GM21447 (cell line): ENCODE measurements around the gene KCNK16.

Experiments used
- ATAC-seq: cut with Tn5 transposase; IDR thresholded peaks from one replicate; pipeline ENCODE4 v1.9.1; 2021; ENCODE audit not compliant: unreplicated experiment

The KCNK16 gene

GRCh38 chr6:39322306-39322850 is at the start of gene KCNK16:
KCNK16 (minus strand) TSS chr6:39322702; CDS start chr6:39322540, 162 bp downstream.
- no peak for ATAC-seq

DNA sequence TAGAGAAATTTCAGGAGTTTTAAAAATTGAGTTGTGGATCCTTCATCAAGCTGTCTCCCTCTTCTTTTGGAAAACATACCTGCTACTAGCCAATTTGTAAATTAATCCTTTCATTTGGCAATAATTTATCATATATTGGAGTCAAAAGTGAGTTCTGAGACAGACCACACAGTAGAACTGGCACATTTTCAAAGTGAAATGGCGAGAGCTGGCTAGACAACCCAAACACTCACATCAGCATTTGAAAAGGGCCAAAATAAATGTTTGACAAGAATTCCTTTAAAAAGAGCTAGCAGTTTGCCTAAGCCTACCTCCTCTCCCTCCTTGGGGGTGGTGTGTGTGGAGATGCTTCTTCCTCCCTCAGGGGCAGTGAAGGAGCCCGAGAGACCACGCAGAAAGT is 47.9 kb upstream of the KCNK16 start:
- no peak for ATAC-seq

GRCh38 chr6:39369987-39370386 is 47.5 kb upstream of the KCNK16 start:
- ATAC-seq, result no peak

GRCh38 chr6:39367700-39368099 is 45.2 kb upstream of the KCNK16 start:
- ATAC-seq, result no peak

- ATAC-seq, result no peak
Measured at GRCh38 chr6:39366931-39367618, 44.6 kb upstream of the KCNK16 start.

- no peak for ATAC-seq
Measured at GRCh38 chr6:39365281-39366074, 43.0 kb upstream of the KCNK16 start.

DNA sequence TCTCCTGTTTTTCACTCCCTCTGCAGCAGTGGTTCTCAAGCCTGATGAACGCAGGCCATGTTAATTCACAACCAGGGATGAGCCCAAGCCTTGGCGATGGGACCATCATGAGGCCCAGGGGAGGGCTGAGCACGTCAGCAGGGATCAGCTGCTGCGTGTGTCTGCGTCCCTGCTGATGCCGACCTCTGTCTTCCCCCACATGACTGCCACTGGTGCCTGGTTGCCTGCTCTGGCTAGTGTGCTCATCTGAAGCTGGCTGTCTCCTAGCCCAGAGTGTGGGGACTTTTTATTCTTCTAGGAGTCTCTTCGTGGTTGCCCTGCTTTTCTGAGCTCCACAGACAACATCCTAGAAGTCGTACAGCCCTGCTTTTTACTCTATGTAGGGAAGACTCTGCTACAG is 40.8 kb upstream of the KCNK16 start:
- ATAC-seq, result no peak

GRCh38 chr6:39362487-39362865 is 40.0 kb upstream of the KCNK16 start:
- ATAC-seq, result no peak

DNA sequence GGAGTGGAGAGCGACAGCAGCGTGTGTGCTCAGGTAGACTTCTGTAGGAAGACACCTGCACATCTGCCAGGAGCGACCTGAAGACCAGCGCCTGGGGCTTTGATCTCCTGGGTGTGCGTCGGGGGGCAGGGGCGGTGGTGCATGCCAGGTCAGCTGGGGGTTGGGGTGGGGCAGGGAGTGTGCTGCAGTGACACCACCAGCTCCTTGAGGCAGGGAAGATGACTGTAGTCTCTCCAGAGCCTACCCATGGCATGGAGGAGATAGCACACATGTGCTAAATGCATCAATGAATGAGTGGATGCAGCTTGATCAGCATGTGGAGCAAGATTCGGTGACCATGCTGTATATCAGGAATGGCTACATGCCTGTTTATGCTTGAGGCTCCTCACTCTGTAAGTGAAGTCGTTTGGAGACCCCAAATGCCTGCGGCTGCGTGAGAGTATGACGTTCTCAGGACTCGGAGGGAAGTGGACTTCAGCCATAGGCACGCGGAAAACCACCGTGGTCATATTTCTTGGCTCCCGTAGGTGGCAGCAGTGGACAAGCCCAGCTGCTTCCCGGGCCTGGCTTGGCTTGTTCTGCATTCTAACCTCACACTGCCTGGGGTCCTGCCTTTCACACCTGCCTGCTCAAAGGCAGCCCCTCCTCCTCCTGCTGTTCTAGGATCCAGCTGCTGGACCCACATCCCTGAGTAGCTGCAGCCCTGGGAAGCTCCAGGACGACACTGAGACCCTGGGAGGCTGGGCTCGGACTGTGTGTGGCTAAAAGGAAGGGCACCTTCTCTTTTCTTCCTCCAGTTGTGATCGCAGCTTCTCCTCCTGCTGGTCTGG is 39.4 kb upstream of the KCNK16 start:
- ATAC-seq, result no peak

DNA sequence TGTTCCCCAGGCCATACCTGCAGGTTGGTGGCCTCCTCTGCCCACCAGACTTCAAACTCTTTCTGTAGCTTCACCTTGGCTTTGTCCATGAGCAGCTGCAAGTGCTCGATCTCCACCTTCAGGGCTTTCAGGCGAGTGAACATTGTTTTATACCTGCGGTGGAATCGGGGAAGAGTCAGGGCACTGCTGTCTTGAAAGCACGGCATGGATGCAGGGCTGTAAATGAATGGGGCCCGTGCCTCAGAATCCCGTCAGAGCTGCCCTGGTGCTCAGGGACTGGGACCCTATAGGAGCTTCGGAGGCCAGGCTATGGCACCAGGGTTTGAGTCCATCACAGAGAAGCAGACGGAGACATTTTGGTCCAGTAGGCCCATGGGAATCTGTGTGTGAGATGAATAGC is 37.9 kb upstream of the KCNK16 start:
- ATAC-seq, result no peak

- no peak for ATAC-seq
Measured at GRCh38 chr6:39357998-39358686, 35.6 kb upstream of the KCNK16 start.

DNA sequence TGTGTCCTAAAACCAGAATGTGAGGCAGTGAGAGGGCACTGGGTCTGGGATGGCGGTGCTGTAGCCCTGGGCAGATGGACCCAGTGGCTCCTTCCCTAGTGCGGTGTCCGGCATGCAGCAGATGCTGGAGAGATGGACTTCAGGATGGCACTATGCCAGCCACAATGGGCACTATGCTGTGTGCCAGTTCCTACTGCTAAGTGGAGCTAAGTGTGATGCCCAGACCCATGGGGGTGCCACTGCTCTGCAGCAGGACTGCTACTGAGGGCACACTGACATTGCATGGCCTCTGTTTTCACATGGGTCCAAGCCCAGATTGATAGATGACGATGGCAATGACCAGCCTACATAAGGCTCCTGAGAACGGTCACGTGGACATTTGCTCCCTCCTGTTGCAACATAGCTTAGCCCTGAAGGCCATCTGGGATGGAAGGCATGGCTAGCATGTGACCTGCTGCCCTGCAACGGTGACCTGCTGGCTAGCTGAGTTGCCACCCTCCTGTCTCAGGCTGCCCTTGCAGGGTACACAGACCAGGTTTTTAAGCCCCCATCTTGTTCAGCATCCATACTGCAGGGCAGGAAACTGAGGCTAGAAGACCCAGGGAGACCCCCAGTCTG is 31.3 kb upstream of the KCNK16 start:
- no peak for ATAC-seq

DNA sequence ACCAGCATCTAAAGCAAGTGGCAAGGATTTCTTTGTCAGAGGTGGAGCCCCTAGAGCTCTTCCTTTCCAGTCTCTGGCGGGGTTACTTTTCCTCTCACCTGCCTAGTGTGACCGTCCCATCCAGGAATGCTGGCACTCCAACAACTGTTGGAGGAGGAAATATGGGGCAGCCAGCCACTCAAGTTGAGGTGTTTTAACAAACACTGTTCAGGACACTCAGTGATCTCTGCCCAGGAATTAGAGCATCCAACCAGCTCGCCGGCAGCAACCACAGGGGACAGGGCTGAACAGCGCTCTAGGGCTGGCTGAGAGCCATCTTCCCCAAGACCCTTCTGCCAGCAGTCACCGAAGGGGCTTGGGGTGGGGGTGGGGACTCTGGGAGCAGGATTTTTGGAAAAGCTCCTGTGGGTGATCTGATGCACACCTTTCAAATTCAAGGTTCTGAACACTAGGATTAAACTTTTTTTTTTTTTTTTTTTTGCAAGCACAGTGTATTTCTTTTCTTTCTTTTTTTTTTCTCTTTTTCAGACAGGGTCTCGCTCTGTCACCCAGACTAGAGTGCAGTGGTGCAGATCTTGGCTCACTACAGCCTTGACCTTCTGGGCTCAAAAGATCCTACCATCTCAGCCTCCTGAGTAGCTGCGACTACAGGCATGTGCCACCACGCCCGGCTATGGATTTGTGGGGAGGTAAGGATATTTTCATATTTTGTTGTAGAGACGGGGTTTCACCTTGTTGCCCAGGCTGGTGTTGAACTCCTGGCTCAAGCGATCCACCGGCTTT is 28.4 kb upstream of the KCNK16 start:
- no peak for ATAC-seq

GRCh38 chr6:39348740-39349139 is 26.2 kb upstream of the KCNK16 start:
- no peak for ATAC-seq

- peak; percentile 52 for ATAC-seq
Measured at GRCh38 chr6:39347906-39348585, 25.5 kb upstream of the KCNK16 start.

DNA sequence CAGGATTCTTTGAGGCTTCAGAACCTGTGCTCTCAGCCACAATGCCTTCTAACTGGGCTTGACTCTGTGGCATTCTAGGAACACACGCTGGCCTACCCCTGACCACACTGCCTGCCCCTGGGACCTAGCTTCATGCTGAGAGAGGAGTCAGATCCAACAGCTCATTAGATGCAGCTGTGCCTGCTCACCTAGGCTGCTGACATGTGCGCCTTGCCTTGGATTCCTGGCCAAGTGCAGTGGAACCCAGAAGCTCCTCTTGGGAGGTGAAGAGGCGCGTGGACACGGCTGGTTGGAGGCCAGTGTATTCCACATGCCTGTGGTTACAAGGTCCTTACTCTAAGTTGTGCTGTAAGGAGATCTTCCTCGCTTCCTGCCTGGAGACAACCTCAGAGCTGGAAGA is 24.7 kb upstream of the KCNK16 start:
- no peak for ATAC-seq

GRCh38 chr6:39344821-39345280 is 22.3 kb upstream of the KCNK16 start:
- ATAC-seq, result no peak

- ATAC-seq, result no peak
Measured at GRCh38 chr6:39343396-39343870, 20.9 kb upstream of the KCNK16 start.
